H1 (cell line): ENCODE measurements around the gene RASGRP4. TPM values are rescaled to one million over a fixed set of nuclear protein-coding genes. Genes with fewer than 3 reads are reported as not detected.

Source experiments
- CHD7 ChIP-seq: fragments of 300-600 bp; sonication (generic); IDR thresholded peaks from 2 replicates; pipeline ENCODE4 v1.7.1; 2012; ENCODE audit warnings: low read length, moderate library complexity, mild to moderate bottlenecking, inconsistent platforms; ENCODE audit not compliant: insufficient replicate concordance
- SAP30 ChIP-seq: fragments of 300-600 bp; sonication (generic); IDR thresholded peaks from 2 replicates; pipeline ENCODE4 v1.7.1; 2012; ENCODE audit warnings: low read length, moderate library complexity, mild to moderate bottlenecking, inconsistent platforms; ENCODE audit not compliant: insufficient read depth, insufficient replicate concordance
- SP2 ChIP-seq: IDR thresholded peaks from 2 replicates; pipeline ENCODE4 v1.6.1; 2012; ENCODE audit warnings: mild to moderate bottlenecking, low read length, inconsistent platforms
- polyA plus RNA-seq, 7 experiments: library from polyadenylated mRNA; depleted of rRNA in 3 of 7; stranded (reverse) in 5 of 7; unstranded in 2 of 7; fragments of >200 nt in 5 of 7; fragments of 200-250 nt in 2 of 7; gene quantifications; 1 replicate in 5 of 7; 2 replicates in 1 of 7; 4 replicates in 1 of 7; pipeline versions ENCODE4 v1.2.1 to v1.2.3, GENCODE V29; 2011 to 2013; ENCODE audit warnings: missing spikeins in 2 of 7, mixed read lengths in 2 of 7
- total RNA-seq: library from RNA; stranded (reverse); fragmentation: NEBNext Ultra II Directional; extraction: Animal tissue kit (Norgen Biotek cat#: 25700); gene quantifications from 2 replicates; pipeline ENCODE4 v1.2.1, GENCODE V29; 2021

RASGRP4 gene
- total and polyA plus RNA-seq, 2 of the 8 experiments (the other 6 are each of a cell fraction or from before 2014, with no cell fraction given), result 1.9 to 3.1 TPM

DNA sequence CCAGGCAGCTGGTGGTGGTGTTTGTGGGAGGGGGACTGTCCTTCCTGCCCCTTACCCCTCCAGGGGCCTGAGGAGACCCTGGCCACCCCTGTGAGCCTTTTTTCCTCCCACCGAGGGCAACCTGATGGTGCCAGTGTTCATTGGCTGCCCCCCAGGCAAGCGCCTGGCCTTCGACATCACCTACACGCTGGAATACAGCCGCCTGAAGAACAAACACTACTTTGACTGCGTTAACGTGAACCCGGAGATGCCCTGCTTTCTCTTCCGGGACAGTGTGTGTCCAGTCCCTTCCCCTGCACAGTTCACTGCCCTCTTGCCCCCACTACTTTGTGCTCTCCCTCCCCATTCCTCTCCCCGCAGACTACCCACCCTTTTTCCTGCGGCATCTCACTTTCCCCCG, 59.0 kb downstream of the RASGRP4 start (continued):
- TF ChIP-seq CHD7 (no peak), SP2 (no peak), SAP30 (no peak)
